DND-41 (cell line): ENCODE results near the gene SELENOP.

Source experiments
- ATAC-seq: fragments of 200-7000 bp; cut with Tn5 transposase; 3 replicates; pipeline ENCODE4 v1.9.1; 2021; ENCODE audit warnings: low read depth; ENCODE audit not compliant: insufficient read depth
- DNase-seq: peaks from one replicate; pipeline ENCODE4 v3.0.0-alpha.2; 2020
- H2AFZ ChIP-seq: 2 replicates; pipeline ENCODE4 v1.6.0; 2012; ENCODE audit warnings: low read depth, low read length
- H3K27ac ChIP-seq: 2 replicates; pipeline ENCODE4 v1.5.1; 2012; ENCODE audit warnings: low read length, inconsistent platforms
- H3K27me3 ChIP-seq: fragments of 200-600 bp; sonication (generic); 2 replicates; pipeline ENCODE4 v1.6.0; 2012; ENCODE audit warnings: low read length, mild to moderate bottlenecking, inconsistent platforms; ENCODE audit not compliant: insufficient read depth, poor library complexity
- H3K36me3 ChIP-seq: 2 replicates; pipeline ENCODE4 v1.5.1; 2012; ENCODE audit warnings: low read length, inconsistent platforms; ENCODE audit not compliant: insufficient read depth
- H3K4me1 ChIP-seq: 2 replicates; pipeline ENCODE4 v1.5.1; 2012; ENCODE audit warnings: mild to moderate bottlenecking, low read length; ENCODE audit not compliant: insufficient read depth
- H3K4me2 ChIP-seq: 2 replicates; pipeline ENCODE4 v1.6.0; 2012; ENCODE audit warnings: mild to moderate bottlenecking, moderate library complexity, low read length, inconsistent platforms; ENCODE audit not compliant: insufficient read depth
- H3K4me3 ChIP-seq, 2 experiments: fragments of 200-600 bp in 1 of 2; shearing (Covaris generic) in 1 of 2; 2 replicates each; pipeline ENCODE4 v1.5.1; 2012 to 2016; ENCODE audit warnings: inconsistent platforms in 2 of 2, low read length in 2 of 2, mild to moderate bottlenecking in 2 of 2, low read depth in 1 of 2, moderate library complexity in 1 of 2
- H3K79me2 ChIP-seq: 2 replicates; pipeline ENCODE4 v1.6.0; 2012; ENCODE audit warnings: low read length, inconsistent platforms; ENCODE audit not compliant: insufficient read depth
- H3K9ac ChIP-seq: 2 replicates; pipeline ENCODE4 v1.6.0; 2012; ENCODE audit warnings: low read depth, mild to moderate bottlenecking, inconsistent platforms, low read length, moderate library complexity
- H3K9me3 ChIP-seq: 2 replicates; pipeline ENCODE4 v1.5.1; 2012; ENCODE audit warnings: low read length, moderate library complexity, mild to moderate bottlenecking, inconsistent platforms; ENCODE audit not compliant: insufficient read depth, severe bottlenecking
- H4K20me1 ChIP-seq: 2 replicates; pipeline ENCODE4 v1.6.0; 2012; ENCODE audit warnings: low read length; ENCODE audit not compliant: insufficient read depth
- CTCF ChIP-seq: IDR thresholded peaks from 2 replicates; pipeline ENCODE4 v1.5.1; 2012; ENCODE audit warnings: borderline replicate concordance, low read length, moderate library complexity, mild to moderate bottlenecking; ENCODE audit not compliant: poor library complexity, severe bottlenecking; ENCODE audit errors: extremely low read depth
- EZH2 ChIP-seq: IDR thresholded peaks from 3 replicates; pipeline ENCODE4 v1.6.1; 2012; ENCODE audit warnings: borderline replicate concordance, low read depth, mild to moderate bottlenecking, moderate library complexity, low read length, inconsistent platforms; ENCODE audit not compliant: severe bottlenecking

The SELENOP gene

GRCh38 chr5:42798284-42799240 lies 13.1 kb downstream of the SELENOP start:
- no peak for TF ChIP-seq EZH2
- no peak for TF ChIP-seq CTCF
- H3K4me3 ChIP-seq, result no peak overlapping the region
- DNase-seq, result no peak
- no peaks in the 10 kb centered on the region for H3K27me3 ChIP-seq
- no peaks in the 10 kb centered on the region for H3K4me1 ChIP-seq
- H4K20me1 ChIP-seq, result no peaks in the 10 kb centered on the region
- H3K4me2 ChIP-seq, result no peak overlapping the region
- H3K9ac ChIP-seq, result no peak overlapping the region
- no peak overlapping the region for H3K27ac ChIP-seq
- no peaks in the 10 kb centered on the region for H3K79me2 ChIP-seq
- no peaks in the 10 kb centered on the region for H3K36me3 ChIP-seq
- no peak overlapping the region for H2AFZ ChIP-seq
- no peaks in the 10 kb centered on the region for H3K9me3 ChIP-seq
- no peak for ATAC-seq

- no peak overlapping the region for H3K9ac ChIP-seq
- no peak overlapping the region for H2AFZ ChIP-seq
- no peaks in the 10 kb centered on the region for H3K36me3 ChIP-seq
- no peaks in the 10 kb centered on the region for H3K79me2 ChIP-seq
- H3K4me1 ChIP-seq, result no peaks in the 10 kb centered on the region
- no peak overlapping the region for H3K27ac ChIP-seq
- ATAC-seq (no peak), DNase-seq (no peak)
- H3K9me3 ChIP-seq, result peaks cover 4% of the 10 kb centered on the region
- H3K4me2 ChIP-seq, result no peak overlapping the region
- no peaks in the 10 kb centered on the region for H4K20me1 ChIP-seq
- H3K4me3 ChIP-seq, result no peak overlapping the region
- no peak for TF ChIP-seq EZH2
- no peak for TF ChIP-seq CTCF
- no peaks in the 10 kb centered on the region for H3K27me3 ChIP-seq
Measured at GRCh38 chr5:42791151-42791550, 20.5 kb downstream of the SELENOP start.

- Histone ChIP-seq H3K27ac (no peak overlapping the region), H3K36me3 (no peaks in the 10 kb centered on the region), H3K79me2 (no peaks in the 10 kb centered on the region), H3K4me3 (no peak overlapping the region), H3K9me3 (peaks cover 4% of the 10 kb centered on the region), H2AFZ (no peak overlapping the region), H3K27me3 (no peaks in the 10 kb centered on the region), H3K4me1 (no peaks in the 10 kb centered on the region), H3K9ac (no peak overlapping the region), H4K20me1 (no peaks in the 10 kb centered on the region), H3K4me2 (no peak overlapping the region)
- DNase-seq, result no peak
- TF ChIP-seq EZH2, result no peak
- no peak for TF ChIP-seq CTCF
- ATAC-seq, result no peak
Measured at GRCh38 chr5:42787845-42788244, 23.8 kb downstream of the SELENOP start.
